ENCODE results near the gene CDH20. TPM values are rescaled to one million over a fixed set of nuclear protein-coding genes. Genes with fewer than 3 reads are reported as not detected.

CDH20 gene
- total RNA-seq, 4 donors from 2014 or later = 0.63 to 7.1 (median 2.4) TPM

DNA sequence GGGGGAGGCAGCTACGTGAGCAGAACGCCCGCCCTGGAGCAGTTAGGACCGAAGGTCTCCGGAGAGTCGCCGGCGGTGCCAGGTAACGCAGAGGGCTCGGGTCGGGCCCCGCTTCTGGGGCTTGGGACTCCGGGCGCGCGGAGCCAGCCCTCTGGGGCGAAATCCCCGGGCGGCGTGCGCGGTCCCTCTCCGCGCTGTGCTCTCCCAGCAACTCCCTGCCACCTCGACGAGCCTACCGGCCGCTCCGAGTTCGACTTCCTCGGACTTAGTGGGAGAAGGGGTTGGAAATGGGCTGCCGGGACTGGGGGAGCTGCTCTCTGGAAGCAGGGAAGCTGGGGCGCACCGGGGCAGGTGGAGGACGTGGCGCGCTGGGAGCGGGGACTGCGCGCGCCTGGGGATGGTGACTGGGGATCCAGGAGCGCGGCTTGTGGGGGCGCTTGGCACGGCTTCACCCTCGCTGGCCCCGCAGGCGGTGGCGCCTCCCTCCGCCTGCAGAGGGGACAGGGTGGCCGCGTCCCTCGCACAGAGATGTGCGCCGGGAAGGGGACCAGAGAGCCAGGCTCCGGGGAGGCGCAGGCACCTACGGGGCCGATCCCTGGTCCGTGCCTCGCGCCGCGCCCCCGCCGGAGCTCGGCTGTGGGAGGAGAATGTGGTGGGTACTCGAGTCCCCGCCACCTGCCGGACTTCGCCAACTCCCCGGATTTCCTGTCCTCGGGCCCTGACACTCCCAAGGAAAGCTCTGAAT lies 688 bp downstream of the CDH20 start:
- DNase-seq (ENCODE audit: low spot score) (no peak), ATAC-seq (ENCODE audit: low FRiP score) (no peak)
- no peak for TF ChIP-seq CTCF (IDR thresholded peaks at IDR 0.05)

GRCh38 chr18:61334491-61334850 lies 1.2 kb downstream of the CDH20 start:
- ATAC-seq (ENCODE audit: low FRiP score) (no peak), DNase-seq (ENCODE audit: low spot score) (no peak)
- no peak for TF ChIP-seq CTCF (IDR thresholded peaks at IDR 0.05)

GRCh38 chr18:61334951-61335683 lies 1.9 kb downstream of the CDH20 start:
- no peak for ATAC-seq (ENCODE audit: low FRiP score)
- TF ChIP-seq CTCF (IDR thresholded peaks at IDR 0.05) = no peak
- DNase-seq (ENCODE audit: low spot score) = no peak

- DNase-seq (ENCODE audit: low spot score) (no peak), ATAC-seq (ENCODE audit: low FRiP score) (no peak)
- TF ChIP-seq CTCF (IDR thresholded peaks at IDR 0.05) = no peak
Measured at GRCh38 chr18:61335684-61336555, 2.7 kb downstream of the CDH20 start.

GRCh38 chr18:61336766-61337165 lies 3.5 kb downstream of the CDH20 start:
- DNase-seq (ENCODE audit: low spot score) (no peak), ATAC-seq (ENCODE audit: low FRiP score) (no peak)
- TF ChIP-seq CTCF (IDR thresholded peaks at IDR 0.05) = no peak

GRCh38 chr18:61337527-61337926 lies 4.3 kb downstream of the CDH20 start:
- no peak for DNase-seq (ENCODE audit: low spot score)
- no peak for ATAC-seq (ENCODE audit: low FRiP score)
- TF ChIP-seq CTCF (IDR thresholded peaks at IDR 0.05) = no peak

All from omental fat pad (tissue), 4 donors.